ENCODE results near the gene ZG16B.

- TF ChIP-seq SUZ12 (IDR thresholded peaks at IDR 0.05; ENCODE audit: extremely low read depth, insufficient read depth, insufficient read length) (no peak), YY1 (IDR thresholded peaks at IDR 0.05; ENCODE audit: insufficient read depth, insufficient read length) (no peak)
These were observed 42.7 kb upstream of the ZG16B start, which contains the start of gene PRSS33 for GRCh38 chr16:2787406-2787805.
